Measurements from ENCODE around the gene KLF16. TPM values are rescaled to one million over a fixed set of nuclear protein-coding genes. Genes with fewer than 3 reads are reported as not detected.

KLF16 gene
- total RNA-seq, 1 experiment from 2014 or later: 26.7 TPM

DNA sequence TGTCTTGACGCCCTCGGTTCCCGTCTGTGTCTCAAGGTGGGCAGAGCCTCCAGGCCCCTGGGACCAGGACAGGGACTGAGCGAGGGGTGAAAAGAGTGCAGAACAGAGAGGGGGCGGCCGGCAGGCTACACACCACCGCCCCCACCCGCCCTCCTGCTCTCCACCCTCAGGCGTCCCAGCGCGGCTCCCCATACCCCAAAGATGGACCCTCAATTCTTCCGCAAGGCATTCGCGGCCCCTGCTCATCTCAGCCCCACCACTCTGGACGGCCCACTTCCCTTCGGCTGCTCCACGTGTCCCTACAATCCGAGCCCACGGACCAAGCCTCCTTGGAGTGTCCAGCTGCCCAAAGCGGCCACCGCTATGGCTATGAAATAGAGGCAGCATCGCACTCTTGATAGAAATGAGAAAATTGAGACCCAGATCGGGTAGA, 1.8 kb downstream of the KLF16 start:
- Histone ChIP-seq H3F3A (ENCODE audit: insufficient read depth, low read depth) (no peaks in the 10 kb centered on the region), H3K27ac (no peak overlapping the region), H4K20me1 (ENCODE audit: insufficient read depth) (peaks cover 38% of the 10 kb centered on the region), H2AFZ (no peak overlapping the region), H3K4me1 (replicated peaks; ENCODE audit: insufficient read depth) (peaks cover 10% of the 10 kb centered on the region; the same call in 1 of the 2 replicates), H3K9me3 (ENCODE audit: insufficient read depth, low read depth) (no peaks in the 10 kb centered on the region), H3K79me2 (ENCODE audit: low read depth) (peaks cover 56% of the 10 kb centered on the region), H3K9me2 (ENCODE audit: insufficient read depth) (no peaks in the 10 kb centered on the region), H3K36me3 (ENCODE audit: low read depth) (no peaks in the 10 kb centered on the region), H3K4me2 (peak overlapping the region; percentile 93), H3K4me3 (peak overlapping the region; percentile 81), H3K27me3 (ENCODE audit: insufficient read depth, low read depth) (no peaks in the 10 kb centered on the region)
- ChIA-PET POLR2A (ENCODE audit: unreplicated experiment) (no interaction called here), CTCF (interaction anchor here (0.6 kb wide), 1 partner anchor 200 kb away, joined by 3 read pairs; no protein-coding TSS in a partner anchor)
- intact Hi-C loops (cut with micrococcal nuclease; ENCODE audit: unreplicated experiment): no loop called here
- no peak for DNase-seq
- BruUV-seq (replicated peaks): no TSS peak
- no peak for TF ChIP-seq EZH2 (IDR thresholded peaks at IDR 0.05; ENCODE audit: low read depth)
- TF ChIP-seq, protein P1, sequence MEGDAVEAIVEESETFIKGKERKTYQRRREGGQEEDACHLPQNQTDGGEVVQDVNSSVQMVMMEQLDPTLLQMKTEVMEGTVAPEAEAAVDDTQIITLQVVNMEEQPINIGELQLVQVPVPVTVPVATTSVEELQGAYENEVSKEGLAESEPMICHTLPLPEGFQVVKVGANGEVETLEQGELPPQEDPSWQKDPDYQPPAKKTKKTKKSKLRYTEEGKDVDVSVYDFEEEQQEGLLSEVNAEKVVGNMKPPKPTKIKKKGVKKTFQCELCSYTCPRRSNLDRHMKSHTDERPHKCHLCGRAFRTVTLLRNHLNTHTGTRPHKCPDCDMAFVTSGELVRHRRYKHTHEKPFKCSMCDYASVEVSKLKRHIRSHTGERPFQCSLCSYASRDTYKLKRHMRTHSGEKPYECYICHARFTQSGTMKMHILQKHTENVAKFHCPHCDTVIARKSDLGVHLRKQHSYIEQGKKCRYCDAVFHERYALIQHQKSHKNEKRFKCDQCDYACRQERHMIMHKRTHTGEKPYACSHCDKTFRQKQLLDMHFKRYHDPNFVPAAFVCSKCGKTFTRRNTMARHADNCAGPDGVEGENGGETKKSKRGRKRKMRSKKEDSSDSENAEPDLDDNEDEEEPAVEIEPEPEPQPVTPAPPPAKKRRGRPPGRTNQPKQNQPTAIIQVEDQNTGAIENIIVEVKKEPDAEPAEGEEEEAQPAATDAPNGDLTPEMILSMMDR (conservative IDR thresholded peaks at IDR 0.05): no peak

DNA sequence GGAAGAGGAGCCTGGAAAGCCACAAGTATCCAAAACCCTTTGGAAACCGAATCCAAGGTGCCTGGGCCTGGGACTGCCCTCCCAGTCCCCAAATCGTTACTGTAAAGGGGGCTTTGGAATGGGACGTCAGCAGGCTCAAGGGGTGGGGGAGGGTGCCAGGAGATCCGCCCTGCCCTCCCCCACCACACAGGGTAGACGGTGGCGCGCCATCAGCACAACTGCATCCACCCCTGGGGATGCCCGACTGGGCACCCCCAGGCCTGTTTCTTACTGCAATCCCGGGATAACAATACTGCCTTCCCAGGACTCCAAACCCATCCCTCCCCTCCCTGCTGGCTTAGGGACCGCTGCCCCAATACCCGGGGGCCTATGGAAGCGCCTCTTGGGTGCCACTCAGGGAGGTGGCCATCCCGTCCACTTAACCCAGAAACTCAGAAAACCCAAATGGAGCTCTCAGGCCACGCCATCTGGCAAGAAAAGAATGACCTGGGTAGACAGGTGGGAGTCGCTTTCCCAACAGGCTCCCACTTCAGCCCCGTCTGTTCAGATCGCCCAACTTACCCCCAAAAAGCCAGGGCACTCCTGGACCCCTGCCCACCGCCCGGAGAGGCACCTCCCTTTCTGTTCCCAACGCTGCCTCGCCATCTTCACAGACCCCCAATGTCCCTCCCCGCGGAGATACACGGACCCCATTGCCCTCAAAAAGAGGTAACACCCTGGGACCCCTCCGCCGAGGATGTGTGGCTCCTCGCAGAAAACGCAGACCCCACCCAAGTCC, 2.4 kb downstream of the KLF16 start:
- ChIA-PET CTCF (interaction anchor here (0.6 kb wide), 1 partner anchor 201 kb away, joined by 3 read pairs; no protein-coding TSS in a partner anchor), POLR2A (ENCODE audit: unreplicated experiment) (no interaction called here)

DNA sequence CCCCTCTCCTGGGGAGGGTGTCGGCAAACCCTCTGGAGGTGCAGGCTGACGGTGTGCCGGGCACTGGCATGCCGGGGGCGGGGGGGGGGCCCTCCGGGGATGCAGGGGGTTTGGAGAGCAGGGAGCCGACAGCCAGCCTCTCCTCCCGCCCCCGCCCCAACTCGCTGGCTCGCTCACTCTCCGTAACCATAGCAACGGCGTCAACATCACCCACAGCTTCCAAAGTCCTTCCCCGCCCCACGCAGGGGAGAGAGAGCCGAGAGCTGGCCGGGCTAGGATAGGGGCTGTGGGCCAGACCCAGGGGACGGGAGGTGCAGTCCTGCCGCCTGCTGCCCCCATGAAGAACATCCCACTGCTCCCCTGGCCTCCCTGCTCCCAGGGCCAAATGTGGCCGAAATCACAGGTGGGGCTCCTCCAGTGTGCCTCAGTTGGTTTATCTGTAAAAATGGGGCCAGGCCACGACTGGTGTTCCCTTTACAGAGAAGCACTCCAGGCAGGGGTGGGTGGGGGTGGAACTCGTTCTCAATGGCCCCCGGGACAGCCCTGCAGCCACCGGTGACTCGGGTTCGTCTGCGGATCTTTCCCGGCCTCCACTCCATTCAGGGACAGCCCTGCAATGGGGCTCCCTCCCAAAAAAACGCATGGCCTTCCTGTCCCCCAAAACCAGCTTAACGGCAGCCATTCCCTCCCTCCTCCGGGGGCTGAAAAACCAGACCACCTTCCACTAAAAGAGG, 3.2 kb downstream of the KLF16 start:
- peaks cover 8% of the 10 kb centered on the region; the same call in 1 of the 2 replicates for H3F3A ChIP-seq (ENCODE audit: insufficient read depth, low read depth)
- peaks cover 67% of the 10 kb centered on the region for H3K79me2 ChIP-seq (ENCODE audit: low read depth)
- ChIA-PET POLR2A (ENCODE audit: unreplicated experiment) (no interaction called here), CTCF (no interaction called here)
- BruUV-seq (replicated peaks): no TSS peak
- DNase-seq: peak in 1 of 2 experiments; percentile 36
- TF ChIP-seq EZH2 (IDR thresholded peaks at IDR 0.05; ENCODE audit: low read depth): no peak
- H3K9me2 ChIP-seq (ENCODE audit: insufficient read depth): no peaks in the 10 kb centered on the region
- no peaks in the 10 kb centered on the region for H3K27me3 ChIP-seq (ENCODE audit: insufficient read depth, low read depth)
- peak overlapping the region; percentile 81 for H3K4me3 ChIP-seq
- peak overlapping the region; percentile 93 for H3K4me2 ChIP-seq
- no peak overlapping the region for H2AFZ ChIP-seq
- peaks cover 46% of the 10 kb centered on the region for H4K20me1 ChIP-seq (ENCODE audit: insufficient read depth)
- peaks cover 17% of the 10 kb centered on the region for H3K4me1 ChIP-seq (replicated peaks; ENCODE audit: insufficient read depth)
- intact Hi-C loops (cut with micrococcal nuclease; ENCODE audit: unreplicated experiment): no loop called here
- H3K36me3 ChIP-seq (ENCODE audit: low read depth): no peaks in the 10 kb centered on the region
- H3K27ac ChIP-seq: no peak overlapping the region
- H3K9me3 ChIP-seq (ENCODE audit: insufficient read depth, low read depth): no peaks in the 10 kb centered on the region

More for the DNA sequence above, 2.4 kb downstream of the KLF16 start:
- Histone ChIP-seq H3F3A (ENCODE audit: insufficient read depth, low read depth) (peaks cover 4% of the 10 kb centered on the region; the same call in 1 of the 2 replicates), H3K36me3 (ENCODE audit: low read depth) (no peaks in the 10 kb centered on the region), H3K27ac (no peak overlapping the region), H3K4me1 (replicated peaks; ENCODE audit: insufficient read depth) (peaks cover 11% of the 10 kb centered on the region; the same call in 1 of the 2 replicates), H3K4me3 (peak overlapping the region; percentile 81), H3K4me2 (peak overlapping the region; percentile 93), H2AFZ (no peak overlapping the region), H3K9me2 (ENCODE audit: insufficient read depth) (no peaks in the 10 kb centered on the region), H3K27me3 (ENCODE audit: insufficient read depth, low read depth) (no peaks in the 10 kb centered on the region), H4K20me1 (ENCODE audit: insufficient read depth) (peaks cover 41% of the 10 kb centered on the region), H3K9me3 (ENCODE audit: insufficient read depth, low read depth) (no peaks in the 10 kb centered on the region), H3K79me2 (ENCODE audit: low read depth) (peaks cover 62% of the 10 kb centered on the region)
- intact Hi-C loops (cut with micrococcal nuclease; ENCODE audit: unreplicated experiment): no loop called here
- BruUV-seq (replicated peaks): no TSS peak
- no peak for DNase-seq
- TF ChIP-seq, protein P1 (conservative IDR thresholded peaks at IDR 0.05): no peak
- no peak for TF ChIP-seq EZH2 (IDR thresholded peaks at IDR 0.05; ENCODE audit: low read depth)

Data from PC-9 (cell line).